HG02759 (cell line): ENCODE data around the gene RBP5.

ENCODE experiments used
- ATAC-seq: cut with Tn5 transposase; IDR thresholded peaks from one replicate; pipeline ENCODE4 v1.9.1; 2021; ENCODE audit warnings: mild to moderate bottlenecking, moderate library complexity; ENCODE audit not compliant: unreplicated experiment

The RBP5 gene, protein sequence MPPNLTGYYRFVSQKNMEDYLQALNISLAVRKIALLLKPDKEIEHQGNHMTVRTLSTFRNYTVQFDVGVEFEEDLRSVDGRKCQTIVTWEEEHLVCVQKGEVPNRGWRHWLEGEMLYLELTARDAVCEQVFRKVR

DNA sequence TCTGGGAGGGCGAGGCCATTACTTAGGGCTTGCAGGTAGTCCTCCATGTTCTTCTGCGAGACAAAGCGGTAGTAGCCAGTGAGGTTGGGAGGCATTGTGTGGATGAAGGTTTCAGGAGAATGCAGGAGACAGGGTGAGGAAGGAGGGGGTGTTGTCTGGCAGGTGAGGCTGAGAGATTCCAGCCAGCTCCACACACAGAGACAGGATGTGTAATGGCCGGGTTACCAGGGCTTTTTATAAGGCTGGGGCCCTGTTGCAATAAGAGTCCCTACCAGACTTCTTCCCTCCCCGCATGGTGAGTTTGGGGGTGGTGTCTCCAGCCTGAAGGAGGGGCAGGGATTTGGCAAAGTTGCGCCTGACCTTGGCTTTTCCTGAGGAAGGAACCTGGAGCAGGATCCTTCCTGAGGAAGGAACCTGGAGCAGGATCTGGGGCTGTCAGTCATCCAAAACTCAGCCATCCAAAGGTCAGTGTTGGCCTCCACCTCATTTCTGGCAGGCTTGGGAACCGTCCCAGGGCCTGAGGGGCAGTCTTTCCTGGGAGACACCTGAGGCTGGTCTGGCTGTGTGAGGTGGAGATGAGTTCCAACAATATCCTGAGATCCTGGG lies at the start of gene RBP5:
Gene RBP5, minus strand, starts transcription at position 209 of the 606 bp plus-strand sequence. Its CDS starts 114 bp downstream, at position 95.
- no peak for ATAC-seq

DNA sequence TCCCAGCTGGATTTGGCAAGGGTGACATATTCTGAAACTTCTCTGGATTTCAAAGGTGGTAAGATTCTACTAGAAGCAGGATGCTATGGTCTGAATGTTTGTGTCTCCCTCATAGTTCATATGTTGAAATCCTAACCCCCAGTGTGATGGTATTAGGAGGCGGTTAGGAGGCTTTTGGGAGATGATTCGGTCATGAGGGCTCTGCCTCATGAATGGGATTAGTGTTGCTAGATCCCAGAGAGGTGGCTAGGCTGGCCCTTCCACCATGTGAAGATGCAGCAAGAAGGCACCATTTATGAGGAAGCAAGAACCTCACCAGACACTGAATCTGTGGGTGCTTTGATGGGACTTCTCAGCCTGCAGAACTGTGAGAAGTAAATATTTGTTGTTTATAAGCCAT lies 49.8 kb upstream of the RBP5 start:
- ATAC-seq, result no peak

DNA sequence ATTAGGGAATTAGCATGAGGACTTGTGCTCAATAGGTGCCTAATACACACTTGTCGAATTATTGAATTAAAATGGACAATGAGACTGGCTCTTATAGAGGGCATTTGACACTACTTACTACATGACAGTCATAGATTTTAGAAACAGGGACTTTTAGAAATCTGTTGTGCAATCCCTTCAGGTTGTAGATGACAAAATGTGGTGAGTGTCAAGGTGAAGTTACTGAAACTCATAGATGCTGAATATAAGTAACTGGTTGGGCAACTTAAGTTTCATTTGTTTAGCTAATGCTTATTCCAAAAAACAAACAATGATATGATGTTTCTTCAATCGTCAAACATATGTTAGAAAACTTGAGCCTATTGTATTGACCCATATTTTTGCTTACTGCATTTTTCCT lies 47.9 kb upstream of the RBP5 start:
- no peak for ATAC-seq

DNA sequence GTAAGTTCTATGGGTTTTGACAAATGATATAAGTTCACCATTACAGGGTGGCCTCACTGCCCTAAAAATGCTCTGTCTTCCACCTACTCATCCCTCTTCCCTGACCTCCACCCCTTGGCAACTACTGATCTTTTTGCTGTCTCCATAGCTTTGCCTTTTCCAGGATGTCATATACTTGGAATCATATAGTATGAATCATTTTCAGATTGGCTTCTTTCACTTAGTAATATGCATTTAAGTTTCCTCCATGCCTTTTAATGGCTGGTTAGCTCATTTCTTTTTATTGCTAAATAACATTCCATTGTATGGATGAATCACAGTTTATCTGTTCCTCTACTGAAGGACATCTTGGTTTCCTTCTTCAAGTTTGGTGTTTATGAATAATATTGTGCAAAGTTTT lies 46.8 kb upstream of the RBP5 start:
- ATAC-seq, result no peak

DNA sequence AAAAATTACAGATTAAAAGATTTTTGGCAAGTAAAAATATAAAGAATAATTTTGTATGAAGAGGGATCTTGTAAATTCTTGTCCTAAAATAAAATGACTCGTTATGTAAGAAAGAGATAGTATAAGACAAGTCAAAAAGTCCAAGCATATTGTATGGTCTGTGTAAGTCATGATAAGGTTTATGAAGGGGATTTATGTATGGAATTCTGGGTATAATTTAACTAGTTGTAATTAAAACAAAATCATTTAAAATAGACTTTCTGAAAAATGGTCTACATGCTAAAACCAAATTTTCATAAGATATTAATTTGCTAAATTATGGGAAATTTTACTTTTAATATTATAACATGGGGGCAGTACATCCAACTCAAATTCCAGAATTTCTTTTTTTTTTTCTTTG lies 43.2 kb upstream of the RBP5 start:
- ATAC-seq, result no peak

DNA sequence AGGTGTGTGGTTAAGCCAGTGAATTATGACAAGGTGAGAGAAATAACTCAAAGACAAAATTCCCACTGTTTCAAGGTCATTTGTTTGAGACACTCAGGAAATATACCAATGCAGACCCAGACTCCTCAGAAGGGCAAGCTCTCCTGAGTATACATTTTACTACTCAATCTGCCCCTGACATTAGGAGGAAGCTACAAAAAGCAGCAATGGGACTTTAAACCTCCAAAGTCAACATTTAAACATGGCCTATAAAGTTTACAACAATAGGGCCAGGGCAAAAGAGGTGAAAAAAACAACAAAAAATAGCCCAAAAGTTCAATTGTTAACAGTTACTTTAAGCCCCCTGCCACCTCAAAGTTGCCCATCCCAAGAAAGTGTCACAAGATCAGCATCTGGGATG lies 41.3 kb upstream of the RBP5 start:
- ATAC-seq, result no peak

DNA sequence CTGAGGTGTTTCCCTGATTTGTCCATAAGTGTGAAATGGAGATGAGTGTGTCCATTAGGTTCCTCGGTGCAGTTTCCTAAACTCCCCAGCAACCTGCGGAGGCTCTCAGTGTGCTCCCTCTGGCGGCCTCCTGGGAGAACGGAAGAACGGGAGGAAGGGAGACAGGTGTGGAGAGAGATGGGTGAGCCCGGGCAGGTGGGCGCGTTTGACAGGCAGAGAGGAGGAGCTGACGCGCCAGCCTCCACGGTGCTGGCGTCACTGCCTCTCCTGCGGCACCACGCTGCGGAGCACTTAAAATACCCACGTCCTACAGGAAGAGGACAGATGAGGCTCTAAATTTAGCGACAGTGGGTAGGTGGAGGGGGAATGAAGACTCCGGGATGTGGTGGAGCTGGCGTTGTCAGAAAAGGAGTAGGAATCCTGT lies 34.0 kb upstream of the RBP5 start:
- no peak for ATAC-seq

DNA sequence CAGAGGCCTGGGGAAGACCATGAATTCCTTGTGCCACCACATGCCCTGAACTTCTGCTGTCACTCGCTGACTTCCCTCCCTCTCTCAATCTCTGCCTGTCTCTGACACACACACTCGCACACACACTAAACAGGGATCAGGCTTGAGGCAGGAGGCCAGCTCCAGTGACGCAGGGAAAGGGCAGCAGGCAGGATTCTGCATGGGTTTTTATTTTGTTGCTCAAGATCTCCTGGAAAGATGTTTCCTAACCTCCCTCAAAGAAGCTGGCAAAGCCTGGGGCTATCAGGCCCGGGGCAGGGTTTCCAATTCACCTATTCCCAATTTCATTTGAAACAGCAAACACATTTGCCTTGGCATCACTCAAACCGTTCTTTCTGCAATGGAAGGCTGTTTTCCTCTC lies 33.1 kb upstream of the RBP5 start:
- ATAC-seq, result no peak

DNA sequence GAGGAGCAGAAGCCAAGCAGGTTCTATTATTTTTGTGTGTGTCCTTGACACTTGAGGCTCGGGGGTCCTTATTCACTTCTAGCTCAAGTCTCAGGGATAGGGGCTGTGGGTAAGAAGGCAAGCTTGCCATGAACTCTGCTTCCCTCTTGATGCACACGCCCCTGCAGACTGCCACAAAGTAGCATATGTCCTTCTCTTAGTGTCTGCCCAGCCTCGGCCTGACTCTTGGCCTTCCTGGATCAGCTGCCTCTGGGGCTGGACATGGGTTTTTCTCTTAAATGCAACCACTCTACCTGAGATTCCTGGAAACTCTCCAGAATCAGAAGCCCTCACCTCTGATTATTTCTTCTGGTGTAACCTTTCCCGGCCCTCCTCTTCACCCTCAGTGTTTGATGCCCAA lies 32.6 kb upstream of the RBP5 start:
- ATAC-seq, result no peak

DNA sequence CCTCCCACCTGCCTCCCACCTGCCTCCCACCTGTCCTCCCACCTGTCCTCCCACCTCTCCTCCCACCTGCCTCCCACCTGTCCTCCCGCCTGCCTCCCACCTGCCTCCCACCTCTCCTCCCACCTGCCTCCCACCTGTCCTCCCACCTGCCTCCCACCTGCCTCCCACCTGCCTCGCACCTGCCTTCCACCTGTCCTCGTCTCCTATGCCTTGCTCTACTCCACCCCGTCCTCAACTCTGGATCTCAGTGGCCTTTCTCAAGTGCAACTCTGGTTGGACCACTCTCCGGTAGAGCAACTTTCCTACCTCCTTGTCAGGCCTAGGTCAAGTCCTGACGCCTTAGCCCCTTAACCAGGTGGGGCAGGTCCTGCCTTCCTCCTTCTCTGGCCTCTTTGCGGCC lies 31.5 kb upstream of the RBP5 start:
- no peak for ATAC-seq

DNA sequence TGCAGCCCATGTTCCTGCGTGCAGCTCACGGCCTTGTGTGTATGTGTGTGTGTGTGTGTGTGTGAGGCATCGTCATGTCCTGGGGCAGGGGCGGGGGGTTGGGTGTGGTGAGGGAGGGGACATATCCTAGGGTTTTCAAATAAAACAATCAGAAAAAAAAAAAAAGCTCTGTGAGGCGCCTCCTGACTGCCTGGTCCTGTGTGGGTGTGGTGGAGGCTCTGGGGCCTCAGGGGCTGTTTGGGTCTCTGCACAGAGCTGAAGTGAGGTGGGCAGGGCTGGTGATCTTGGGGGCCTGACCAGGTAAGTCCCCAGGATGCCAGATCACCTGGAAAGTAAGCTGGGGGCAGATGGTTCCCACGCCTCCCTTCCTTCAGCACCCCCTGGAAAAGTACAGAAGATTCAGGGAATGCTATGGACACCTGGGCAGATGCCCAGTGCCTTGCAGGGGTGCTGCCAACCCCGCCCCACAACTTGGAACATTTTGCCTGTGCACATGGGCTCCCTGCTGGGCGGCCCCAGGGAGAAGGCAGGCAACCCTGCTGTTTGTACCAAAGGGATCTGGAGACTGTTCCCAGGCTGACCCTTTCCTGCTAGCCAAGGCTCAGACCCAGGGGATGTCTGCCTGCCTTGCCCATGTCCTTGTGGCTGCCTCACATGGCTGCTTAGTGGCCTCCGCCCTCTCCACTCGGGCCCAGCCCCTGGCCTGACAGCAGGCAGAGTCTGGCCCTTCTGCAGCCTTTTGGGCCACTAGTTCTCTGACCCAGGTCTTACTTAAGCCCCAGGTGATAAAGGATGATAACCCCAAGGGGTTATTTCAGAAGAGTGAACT lies 30.3 kb upstream of the RBP5 start:
- no peak for ATAC-seq

DNA sequence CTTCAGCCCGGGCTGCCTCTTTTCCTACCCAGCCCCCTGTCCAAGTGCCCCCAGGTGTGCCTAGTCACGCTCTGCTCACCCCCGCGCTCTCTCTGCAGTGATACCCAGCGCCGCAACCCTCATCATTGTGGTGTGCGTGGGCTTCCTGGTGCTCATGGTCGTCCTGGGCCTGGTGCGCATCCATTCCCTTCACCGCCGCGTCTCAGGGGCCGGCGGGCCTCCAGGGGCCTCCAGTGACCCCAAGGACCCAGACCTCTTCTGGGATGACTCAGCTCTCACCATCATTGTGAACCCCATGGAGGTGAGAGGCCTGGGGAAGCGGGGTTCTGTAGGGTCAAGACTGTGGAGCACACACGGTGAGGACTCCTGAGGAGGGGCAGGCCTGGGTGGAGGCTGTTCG lies 28.7 kb upstream of the RBP5 start:
- no peak for ATAC-seq

DNA sequence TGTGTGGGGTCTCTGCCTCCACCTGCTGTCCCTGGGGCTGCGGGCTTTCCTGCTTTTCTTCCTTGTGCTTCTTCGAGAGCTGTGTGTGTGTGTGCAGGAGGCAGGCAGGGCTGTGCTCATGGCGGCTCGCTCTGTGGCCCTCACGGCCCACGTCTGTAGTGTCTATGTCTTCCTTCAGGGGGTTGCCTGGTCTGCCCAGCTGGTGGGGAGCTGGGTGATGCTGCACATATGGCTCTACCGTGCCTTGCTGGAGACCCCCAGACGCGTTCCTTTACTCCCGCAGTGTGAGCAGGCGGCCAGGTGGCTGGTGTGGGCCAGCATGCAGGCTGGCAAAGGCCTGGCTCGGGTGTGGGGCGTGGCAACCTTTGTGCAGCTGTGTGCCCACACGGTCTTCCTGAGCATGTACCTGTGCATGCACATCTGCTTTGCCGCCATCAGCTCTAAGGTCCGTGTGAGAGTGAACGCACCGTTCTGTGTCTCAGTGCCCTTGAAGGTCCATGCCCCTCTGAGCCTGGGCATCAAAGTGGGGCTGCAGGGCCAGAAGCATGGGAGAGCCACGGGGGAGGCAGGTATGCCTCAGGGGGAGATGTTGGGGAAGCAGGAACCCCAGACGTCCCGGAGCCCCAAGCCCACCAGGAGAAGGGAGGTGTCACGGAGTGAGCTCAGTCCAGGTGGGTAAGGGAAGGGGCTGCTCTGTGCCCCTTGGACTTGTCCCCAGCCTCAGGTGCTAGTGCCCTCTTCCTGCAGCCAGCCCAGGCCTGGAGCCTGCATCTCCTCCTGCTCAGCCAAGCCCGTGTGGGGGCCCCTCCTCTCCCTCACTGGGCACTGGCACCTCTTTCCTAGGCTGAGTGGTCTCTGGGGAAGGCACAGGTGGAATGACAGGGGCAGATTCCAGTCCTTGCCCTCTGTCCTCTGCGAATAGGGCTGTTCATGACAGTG lies 27.8 kb upstream of the RBP5 start:
- ATAC-seq, result no peak

DNA sequence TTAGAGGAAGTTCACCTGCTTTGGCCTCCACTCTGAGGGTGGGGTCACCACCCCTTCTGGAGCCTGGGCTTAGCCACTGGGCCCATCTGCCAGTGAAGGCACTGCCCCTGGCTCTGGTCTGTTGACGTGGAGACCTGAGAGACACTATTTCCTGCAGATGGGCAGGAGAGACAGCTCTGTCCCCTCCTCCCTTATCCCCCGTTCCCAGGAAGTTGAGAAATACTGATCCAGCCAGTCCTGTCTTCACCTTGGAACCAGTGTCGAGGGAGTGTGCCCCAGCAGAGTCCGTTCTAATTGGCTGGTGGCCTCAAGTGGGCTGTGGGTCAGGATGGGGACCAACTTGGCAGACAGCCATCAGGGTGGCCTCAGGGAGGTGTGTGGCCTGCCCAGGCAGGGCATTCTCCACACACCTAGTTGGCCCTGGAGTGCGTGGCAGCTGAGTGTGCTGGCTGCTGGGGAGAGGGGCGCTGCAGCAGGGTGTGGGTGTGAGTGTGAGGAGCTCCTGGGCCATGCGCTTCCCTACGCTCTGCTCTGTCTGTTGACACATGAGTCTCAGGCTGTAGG lies 26.9 kb upstream of the RBP5 start:
- ATAC-seq, result no peak

DNA sequence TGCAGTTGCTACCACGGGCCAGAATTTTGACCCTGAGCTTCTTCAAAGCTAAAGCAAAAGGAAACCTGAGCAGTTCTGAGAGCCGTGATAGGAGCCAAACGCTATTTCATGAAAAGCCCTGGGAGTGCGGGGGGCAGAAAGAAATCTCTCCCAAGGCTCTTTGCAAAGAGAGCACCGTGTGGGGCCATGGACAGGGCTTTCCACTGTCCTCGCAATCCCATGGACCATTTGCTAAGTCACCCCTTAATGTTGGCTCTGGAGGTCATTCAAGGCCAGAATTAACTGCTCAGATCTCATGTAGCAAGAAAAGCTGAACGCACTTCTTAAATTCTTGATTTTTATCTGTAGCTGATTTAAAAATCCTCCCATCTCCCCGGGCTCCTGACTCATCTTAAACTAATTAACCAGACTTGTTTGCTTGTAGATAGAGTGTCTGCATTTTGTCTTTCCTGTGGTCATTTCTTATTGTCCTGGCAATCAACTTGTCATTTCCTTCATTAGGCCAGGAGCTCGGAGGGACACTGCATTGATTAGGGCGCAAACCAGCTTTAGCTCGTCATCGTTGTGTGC lies 26.3 kb upstream of the RBP5 start:
- ATAC-seq, result no peak

DNA sequence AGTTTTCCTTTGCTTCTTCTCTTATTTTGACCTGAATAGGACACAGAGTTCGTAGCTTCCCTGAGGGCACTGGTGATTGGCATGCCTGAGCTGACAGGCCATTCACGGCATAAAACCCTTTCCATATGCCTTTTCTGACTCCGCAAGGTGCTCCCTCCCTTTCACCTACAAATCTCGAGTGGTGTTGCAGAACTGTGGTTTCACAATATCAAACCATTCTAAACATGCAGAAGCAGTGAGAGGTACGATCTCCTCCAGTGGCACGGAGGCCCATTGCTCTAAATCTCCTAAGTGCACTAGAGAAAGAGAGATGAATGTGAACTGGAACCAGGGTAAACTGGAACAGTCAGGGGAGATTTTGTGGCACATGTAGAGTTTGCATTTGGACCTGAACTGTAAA lies 25.4 kb upstream of the RBP5 start:
- no peak for ATAC-seq

DNA sequence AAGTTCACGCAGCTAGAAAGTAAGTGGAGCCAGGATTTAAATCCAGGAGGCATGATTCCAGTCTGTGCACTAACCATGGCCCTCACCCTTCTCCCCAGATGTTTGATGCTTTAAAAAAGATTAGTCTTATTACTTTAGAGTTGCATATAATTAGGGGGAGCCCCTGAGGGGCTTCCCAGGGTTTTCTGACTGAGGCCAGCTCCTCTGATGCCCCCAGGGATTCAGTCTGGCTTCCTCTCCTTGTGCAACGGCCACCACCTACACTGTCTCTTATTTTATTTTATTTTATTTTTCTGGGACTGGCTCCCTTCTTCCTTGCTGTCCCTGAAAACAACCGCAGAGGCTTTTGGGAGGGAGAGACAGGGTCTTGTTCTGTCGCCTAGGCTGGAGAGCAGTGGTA lies 24.1 kb upstream of the RBP5 start:
- no peak for ATAC-seq

DNA sequence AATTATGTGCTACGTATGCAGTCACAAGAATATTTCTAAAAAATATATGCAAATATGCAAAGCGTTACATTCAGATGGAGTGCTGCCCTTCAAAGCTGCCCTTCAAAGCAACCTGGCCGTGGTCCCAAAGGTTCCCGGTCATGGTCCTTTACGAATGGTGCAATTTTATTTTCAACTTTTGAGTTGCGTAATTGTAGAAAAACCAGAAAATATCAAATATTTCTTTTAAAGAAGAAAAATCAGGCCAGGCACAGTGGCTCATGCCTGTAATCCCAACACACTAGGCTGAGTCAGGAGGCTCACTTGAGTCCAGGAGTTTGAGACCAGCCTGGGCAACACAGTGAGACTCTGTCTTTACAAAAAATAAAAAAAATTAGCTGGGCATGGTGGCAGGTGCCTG lies 22.8 kb upstream of the RBP5 start:
- no peak for ATAC-seq

DNA sequence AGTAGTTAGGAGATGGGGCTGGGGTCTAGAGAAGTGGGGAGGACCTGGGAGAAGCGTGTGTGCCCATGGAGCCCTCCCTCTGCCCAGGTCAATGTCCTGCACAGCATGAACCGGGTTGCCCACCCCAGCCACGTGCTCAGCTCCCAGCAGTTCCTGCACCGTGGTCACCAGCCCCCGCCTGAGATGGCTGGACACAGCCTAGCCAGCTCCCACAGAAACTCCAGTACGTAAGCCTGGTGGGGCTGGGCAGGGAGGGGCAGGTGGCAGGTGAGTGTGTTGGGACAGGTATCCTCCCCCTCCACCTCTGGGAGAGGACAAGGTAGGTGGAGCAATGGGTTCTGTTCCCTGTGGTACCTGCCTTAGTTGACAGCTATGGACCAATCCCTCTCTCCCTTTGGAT lies 22.2 kb upstream of the RBP5 start:
- no peak for ATAC-seq

DNA sequence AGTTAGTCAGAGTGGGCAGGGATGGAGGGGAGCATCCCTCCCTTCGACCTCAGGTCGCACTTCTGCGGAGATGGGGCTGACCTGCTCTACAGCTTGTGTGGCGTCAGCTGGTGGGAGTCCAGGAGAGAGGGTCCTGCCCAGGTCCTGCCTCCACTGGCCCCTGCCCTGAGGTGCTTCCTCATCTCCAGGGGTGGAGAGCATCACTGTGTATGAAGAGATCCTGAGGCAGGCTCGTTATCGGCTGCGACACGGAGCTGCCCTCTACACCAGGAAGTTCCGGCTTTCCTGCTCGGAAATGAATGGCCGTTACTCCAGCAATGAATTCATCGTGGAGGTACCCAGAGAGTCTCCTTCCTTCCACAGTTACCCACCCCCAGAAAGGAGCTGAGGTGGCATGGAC lies 21.7 kb upstream of the RBP5 start:
- no peak for ATAC-seq

DNA sequence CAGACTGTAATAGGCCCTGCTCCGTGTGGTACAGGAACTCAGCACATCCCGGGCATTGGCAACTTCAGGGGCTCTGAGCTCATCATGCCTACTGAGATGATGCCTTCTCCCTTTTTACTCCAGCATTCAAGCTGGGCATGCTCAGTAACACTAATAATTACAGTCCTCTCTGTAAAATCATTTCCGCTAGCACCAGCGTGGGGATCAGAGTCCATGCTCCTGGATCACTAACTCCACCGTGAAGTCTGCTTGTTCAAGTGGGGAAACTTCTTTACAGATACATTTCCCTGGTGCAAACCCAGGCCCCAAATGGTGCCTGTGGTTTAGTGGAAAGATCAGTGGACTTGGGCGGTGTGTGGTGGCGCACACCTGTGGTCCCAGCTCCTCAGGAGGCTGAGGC lies 18.2 kb upstream of the RBP5 start:
- ATAC-seq, result no peak
